Measurements from ENCODE around the gene PRMT9.

The PRMT9 gene

DNA sequence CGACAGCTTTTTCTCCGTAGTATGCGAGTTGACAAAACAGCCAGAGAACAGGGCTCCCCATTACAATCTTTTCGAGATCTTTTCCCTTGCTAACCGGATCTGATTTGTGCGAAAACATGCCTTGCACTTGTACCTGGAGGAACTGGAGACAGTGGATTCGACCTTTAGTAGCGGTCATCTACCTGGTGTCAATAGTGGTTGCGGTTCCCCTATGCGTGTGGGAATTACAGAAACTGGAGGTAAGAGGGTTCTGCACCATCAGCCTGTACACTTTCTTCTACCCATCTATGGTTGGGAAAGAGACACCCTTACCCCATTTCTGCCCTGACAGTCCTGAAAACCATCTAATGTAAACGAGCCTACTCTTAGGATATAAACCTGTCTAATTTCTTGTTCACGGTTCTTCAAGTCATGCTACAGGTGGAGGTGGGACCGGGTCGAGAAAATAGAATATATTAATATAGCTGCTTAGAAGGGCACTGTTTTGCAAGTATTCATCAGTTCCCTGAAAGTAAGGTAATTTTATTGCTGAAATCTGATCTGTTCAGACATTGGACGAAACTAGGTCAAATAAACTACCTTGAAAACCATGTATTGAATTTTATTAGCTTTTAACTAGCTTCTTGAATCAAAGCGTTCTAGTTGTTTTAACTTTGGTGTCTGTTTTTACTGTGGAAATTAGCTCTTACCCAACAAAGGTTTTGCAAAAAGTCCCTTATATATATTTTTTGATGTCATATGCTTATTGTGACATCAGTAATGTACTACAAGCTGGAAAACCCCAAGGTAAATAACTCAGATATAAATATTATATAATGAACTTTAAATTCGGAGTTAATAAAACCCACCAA is 65.9 kb downstream of the PRMT9 start:
- no peak for DNase-seq

- DNase-seq, result peak; percentile 99
Observed at GRCh38 chr4:147617173-147617840, 66.7 kb downstream of the PRMT9 start, which contains the start of gene TMEM184C. Gene TMEM184C, plus strand, starts transcription at chr4:147617397. Its CDS starts 560 bp downstream, at chr4:147617957.

DNA sequence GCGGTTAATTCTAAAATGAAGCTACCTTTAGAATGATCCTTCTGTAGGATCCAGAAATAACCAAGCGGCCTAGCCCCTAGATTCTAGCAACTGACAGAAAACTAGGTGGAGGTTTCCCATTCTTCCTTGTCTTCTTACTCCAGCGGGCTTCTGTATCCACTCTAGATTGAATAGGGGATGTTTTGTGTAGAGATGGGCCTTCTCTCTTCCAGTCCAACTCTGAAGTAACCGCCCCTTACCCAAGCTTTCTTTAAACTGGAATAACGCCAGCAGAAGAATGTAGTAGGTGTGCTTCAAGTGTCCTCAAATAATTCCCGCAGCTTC is 67.2 kb downstream of the PRMT9 start:
- DNase-seq, result no peak

DNA sequence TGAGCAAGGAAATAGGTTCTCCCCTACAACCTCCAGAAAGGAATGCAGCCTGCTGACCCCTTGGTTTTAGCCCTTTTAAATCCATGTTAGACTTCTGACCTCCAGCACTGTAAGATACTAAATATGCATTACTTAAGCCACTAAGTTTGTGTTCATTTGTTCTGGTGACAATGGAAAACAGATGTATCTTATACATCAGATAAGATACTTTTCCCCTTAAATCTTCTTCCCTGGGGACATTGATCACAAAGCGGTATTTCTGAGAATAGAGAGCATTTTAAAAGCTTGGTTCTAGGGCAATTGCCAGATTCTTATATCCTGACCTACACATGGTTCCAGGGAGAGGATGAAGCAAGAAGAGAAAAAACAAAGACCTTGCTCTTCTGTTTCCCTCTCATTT is 73.3 kb downstream of the PRMT9 start:
- DNase-seq, result no peak

DNA sequence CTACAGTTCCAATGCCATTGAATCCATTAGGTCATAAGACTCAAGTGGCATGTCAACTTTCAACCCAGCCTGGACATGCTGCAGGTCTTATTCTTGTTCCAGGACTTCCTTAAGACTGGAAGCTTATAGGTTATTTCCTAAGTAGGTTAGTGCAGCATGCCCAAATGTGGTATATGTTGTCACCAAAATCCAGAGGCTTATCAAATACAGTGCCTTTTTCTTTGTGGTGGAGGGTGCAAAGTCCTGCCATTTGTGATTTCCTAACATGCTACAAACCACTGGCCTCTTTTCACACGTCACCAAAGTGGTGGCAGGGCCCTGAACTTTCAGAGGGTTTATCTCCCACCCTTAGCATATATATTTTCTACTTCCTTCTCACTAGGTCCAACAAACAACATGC is 76.5 kb downstream of the PRMT9 start:
- DNase-seq, result no peak

- DNase-seq, result no peak
Observed at GRCh38 chr4:147605499-147605898, 78.5 kb downstream of the PRMT9 start.

DNA sequence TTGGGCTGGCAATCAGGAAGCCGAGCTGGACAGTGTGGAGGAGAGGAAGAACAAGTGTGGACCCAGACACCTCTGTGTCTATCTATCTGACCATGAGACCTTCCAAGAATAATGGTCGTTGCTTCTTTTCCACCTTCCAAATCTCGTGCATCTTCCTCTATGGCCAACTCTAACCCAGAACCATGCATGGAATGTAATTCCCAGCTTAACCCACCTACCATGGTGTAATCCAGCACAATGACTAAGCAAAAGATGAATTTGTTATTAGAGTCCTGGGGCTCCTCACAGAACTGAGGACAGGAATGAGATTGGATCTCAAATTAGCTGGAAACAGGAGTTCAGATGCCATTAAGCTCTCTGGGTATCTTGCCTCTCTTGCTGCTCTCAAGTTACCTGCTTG is 84.2 kb downstream of the PRMT9 start:
- DNase-seq, result no peak

DNA sequence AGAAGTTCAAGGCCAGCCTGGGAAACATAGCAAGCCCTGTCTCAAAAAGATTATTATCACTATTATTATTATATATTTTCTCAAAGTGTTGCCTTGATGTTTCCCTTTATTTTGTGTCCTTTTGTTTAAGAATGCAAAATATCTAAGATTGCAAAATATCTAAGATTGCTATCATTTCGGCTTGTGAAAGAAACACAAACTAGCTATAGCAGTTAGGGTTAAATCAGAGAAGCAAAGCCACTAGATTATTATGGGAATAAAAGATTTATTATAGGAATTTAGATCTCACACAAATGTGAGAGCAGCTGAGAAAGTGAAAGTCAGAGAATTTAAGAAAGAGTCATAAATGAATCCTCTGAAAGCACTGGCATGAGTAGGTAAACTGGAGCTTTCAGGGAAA is 84.8 kb downstream of the PRMT9 start:
- no peak for DNase-seq

- DNase-seq, result no peak
Observed at GRCh38 chr4:147597561-147597960, 86.4 kb downstream of the PRMT9 start.

- no peak for DNase-seq
Observed at GRCh38 chr4:147596981-147597380, 87.0 kb downstream of the PRMT9 start.

DNA sequence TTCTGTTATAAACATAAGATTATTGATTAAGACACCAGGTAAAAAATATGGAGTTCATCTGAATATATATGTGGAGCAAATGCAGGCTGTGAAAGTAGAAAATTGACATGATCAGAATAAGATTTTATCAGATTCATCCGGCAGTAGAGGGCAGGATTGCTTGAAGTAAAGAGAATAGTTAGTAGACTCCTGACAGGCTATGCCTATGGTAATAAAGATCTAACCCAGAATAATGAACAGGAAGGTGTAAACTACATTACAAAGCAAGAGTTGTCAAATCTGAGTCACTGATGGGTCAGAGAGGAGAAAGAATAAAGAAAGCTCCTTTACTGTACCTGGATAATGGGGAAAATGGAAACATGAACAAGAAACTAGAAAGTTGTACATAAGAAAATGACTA is 87.6 kb downstream of the PRMT9 start:
- no peak for DNase-seq

DNA sequence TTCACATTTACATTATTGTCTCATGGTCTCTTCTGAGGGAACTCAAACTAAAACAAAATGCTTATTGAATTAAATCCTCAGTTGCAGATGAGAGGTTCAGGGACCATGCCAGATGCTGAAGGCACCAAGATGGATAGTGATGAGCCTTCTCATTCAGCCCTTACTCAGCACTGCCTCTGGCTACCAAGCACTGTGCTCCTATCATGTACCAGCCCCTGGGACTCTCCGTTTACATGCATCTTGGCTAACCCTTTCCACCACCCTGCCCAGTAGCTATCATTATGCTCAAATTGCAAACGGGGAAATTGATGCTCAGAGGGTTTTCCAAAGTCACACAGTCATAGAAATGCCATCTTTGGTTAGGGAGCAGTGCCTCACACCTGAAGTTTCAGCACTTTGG is 89.4 kb downstream of the PRMT9 start:
- DNase-seq, result no peak

GRCh38 chr4:147594107-147594506 is 89.9 kb downstream of the PRMT9 start:
- DNase-seq, result no peak

DNA sequence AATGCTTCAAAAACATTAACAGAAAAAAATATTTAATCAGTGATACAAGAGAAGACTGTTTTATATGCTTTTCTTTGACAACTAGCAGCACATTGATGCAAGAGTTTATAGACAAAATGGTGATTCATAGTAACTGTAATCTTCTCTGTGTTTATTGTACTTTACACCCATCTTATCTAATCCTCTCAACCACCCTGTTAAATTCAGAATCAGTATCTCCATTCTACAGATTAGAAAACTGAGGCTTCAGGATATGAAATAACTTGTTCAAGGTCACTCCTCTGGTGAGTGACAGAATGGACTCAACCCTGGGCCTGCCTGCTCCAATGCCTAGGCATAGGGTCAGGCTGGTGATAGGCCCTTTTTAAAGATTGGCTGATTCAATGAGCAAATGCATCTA is 92.9 kb downstream of the PRMT9 start:
- DNase-seq, result no peak

DNA sequence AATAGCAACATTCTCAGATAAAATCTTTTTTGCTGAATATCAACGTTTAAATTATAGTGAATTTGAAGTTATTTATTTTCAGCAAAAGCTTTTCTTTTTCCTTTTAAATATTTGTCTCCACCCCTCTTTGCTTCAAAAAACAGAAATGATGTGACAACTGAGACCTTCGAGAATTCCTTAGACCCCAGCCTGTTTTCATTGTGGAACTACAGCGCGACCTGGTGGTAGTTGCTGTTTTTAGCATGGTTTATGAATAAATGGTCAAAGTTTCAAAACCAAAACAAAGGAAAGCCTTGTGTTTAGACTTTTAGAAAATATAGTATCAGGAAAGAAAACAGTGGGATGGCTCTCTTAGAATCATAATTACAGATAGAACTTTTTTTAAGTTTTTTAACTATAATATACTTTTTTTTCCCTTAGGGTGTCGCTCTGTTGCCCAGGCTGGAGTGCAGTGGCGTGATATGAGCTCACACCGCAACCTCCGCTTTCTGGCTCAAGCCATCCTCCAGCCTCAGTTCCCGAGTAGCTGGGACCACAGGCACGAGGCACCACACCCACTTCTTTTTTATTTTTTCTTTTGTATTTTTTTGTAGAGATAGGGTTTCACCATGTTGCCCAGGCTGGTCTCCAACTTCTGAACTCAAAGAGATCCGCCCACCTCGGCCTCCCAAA is 93.6 kb downstream of the PRMT9 start:
- DNase-seq, result peak; percentile 39

GRCh38 chr4:147589586-147589985 is 94.4 kb downstream of the PRMT9 start:
- DNase-seq, result no peak
